HUES64 (cell line): ENCODE results near the gene ADAT3.

Source experiments
- H3K27ac ChIP-seq: 2 replicates; pipeline ENCODE4 v1.7.0; 2013; ENCODE audit warnings: low read depth, low read length, inconsistent platforms
- H3K27me3 ChIP-seq: 2 replicates; pipeline ENCODE4 v1.6.1; 2013; ENCODE audit warnings: mild to moderate bottlenecking, low read length; ENCODE audit not compliant: insufficient read depth
- H3K36me3 ChIP-seq: 2 replicates; pipeline ENCODE4 v1.6.1; 2013; ENCODE audit warnings: mild to moderate bottlenecking, low read length; ENCODE audit not compliant: insufficient read depth
- H3K4me1 ChIP-seq: 2 replicates; pipeline ENCODE4 v1.6.1; 2013; ENCODE audit warnings: mild to moderate bottlenecking, low read length, moderate library complexity; ENCODE audit not compliant: insufficient read depth
- H3K4me3 ChIP-seq: 2 replicates; pipeline ENCODE4 v1.5.1; 2013; ENCODE audit warnings: mild to moderate bottlenecking, low read length, moderate library complexity
- H3K9ac ChIP-seq: 2 replicates; pipeline ENCODE4 v1.6.1; 2013; ENCODE audit warnings: mild to moderate bottlenecking, low read depth, low read length
- H3K9me3 ChIP-seq: 2 replicates; pipeline ENCODE4 v1.6.1; 2013; ENCODE audit warnings: low read depth, low read length; ENCODE audit not compliant: insufficient read depth
- WGBS: fragments of 150-250, 120-280 bp; methylation state at CpG from one replicate; pipeline ENCODE4 v1.1.7; 2013; ENCODE audit warnings: missing lambda C conversion rate; 5-methylcytosine and 5-hydroxymethylcytosine counted together

ADAT3 gene

DNA sequence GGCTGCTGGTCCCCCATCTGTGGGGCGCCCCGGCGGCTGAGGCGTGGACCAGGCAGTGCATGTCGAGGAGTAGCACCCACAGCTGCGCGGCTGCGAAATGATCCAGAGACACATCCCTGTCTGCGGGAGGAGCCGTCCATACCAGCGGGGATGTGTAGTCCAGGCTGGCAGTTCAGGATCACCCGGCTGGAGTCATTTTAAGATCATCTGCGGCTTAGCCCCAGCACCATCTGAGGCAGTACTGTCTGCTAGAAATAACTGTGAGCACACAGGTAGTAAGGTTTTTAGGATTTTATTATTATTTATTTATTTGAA is 3.1 kb downstream of the ADAT3 start:
- Histone ChIP-seq H3K27me3 (no peaks in the 10 kb centered on the region), H3K9me3 (no peaks in the 10 kb centered on the region), H3K36me3 (peaks cover 15% of the 10 kb centered on the region), H3K27ac (no peak overlapping the region), H3K4me3 (no peak overlapping the region), H3K9ac (no peak overlapping the region), H3K4me1 (peaks cover 12% of the 10 kb centered on the region)
- WGBS: 97% methylated on average over 13 of the region's 13 CpGs

GRCh38 chr19:1909761-1910080 is 4.5 kb downstream of the ADAT3 start:
- no peak overlapping the region for H3K27ac ChIP-seq
- no peak overlapping the region for H3K9ac ChIP-seq
- H3K4me3 ChIP-seq: no peak overlapping the region
- WGBS: 93% methylated on average over 10 of the region's 10 CpGs
- H3K27me3 ChIP-seq: no peaks in the 10 kb centered on the region
- H3K4me1 ChIP-seq: peaks cover 6% of the 10 kb centered on the region
- H3K36me3 ChIP-seq: peaks cover 15% of the 10 kb centered on the region
- H3K9me3 ChIP-seq: no peaks in the 10 kb centered on the region

GRCh38 chr19:1910177-1910576 is 5.0 kb downstream of the ADAT3 start:
- Histone ChIP-seq H3K9ac (no peak overlapping the region), H3K4me1 (peaks cover 4% of the 10 kb centered on the region; the same call in 1 of the 2 replicates), H3K27me3 (no peaks in the 10 kb centered on the region), H3K4me3 (no peak overlapping the region), H3K36me3 (peaks cover 18% of the 10 kb centered on the region), H3K27ac (no peak overlapping the region), H3K9me3 (no peaks in the 10 kb centered on the region)
- 94% methylated on average over 10 of the region's 10 CpGs for WGBS

DNA sequence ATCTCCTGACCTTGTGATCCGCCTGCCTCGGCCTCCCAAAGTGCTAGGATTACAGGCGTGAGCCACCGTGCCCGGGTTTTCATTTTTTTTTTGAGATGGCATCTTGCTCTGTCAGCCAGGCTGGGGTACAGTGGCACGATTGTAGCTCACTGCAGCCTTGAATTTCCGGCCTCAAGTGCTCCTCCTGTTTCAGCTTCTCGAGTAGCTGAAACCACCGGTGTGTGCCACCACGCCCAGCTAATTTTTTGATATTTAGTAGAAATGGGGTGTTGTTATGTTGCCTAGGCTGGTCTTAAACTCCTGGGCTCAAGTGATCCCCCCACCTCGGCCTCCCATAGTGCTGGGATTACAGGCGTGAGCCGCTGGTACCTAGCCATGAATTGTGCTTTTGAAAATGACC is 5.9 kb downstream of the ADAT3 start:
- Histone ChIP-seq H3K27me3 (no peaks in the 10 kb centered on the region), H3K9me3 (no peaks in the 10 kb centered on the region), H3K9ac (no peak overlapping the region), H3K36me3 (peaks cover 17% of the 10 kb centered on the region), H3K4me1 (no peaks in the 10 kb centered on the region), H3K27ac (no peak overlapping the region), H3K4me3 (no peak overlapping the region)
- 92% methylated on average over 13 of the region's 13 CpGs for WGBS

- Histone ChIP-seq H3K9me3 (no peaks in the 10 kb centered on the region), H3K27me3 (no peaks in the 10 kb centered on the region), H3K4me1 (no peaks in the 10 kb centered on the region), H3K4me3 (no peak overlapping the region), H3K9ac (no peak overlapping the region), H3K27ac (no peak overlapping the region), H3K36me3 (peaks cover 15% of the 10 kb centered on the region)
- 97% methylated on average over 37 of the region's 37 CpGs for WGBS
Measured at GRCh38 chr19:1911995-1912394, 6.8 kb downstream of the ADAT3 start.

GRCh38 chr19:1912760-1913505 is 7.7 kb downstream of the ADAT3 start:
- no peaks in the 10 kb centered on the region for H3K27me3 ChIP-seq
- 97% methylated on average over 77 of the region's 77 CpGs for WGBS
- peaks cover 20% of the 10 kb centered on the region for H3K36me3 ChIP-seq
- no peaks in the 10 kb centered on the region for H3K4me1 ChIP-seq
- H3K9ac ChIP-seq: no peak overlapping the region
- no peaks in the 10 kb centered on the region for H3K9me3 ChIP-seq
- H3K27ac ChIP-seq: no peak overlapping the region
- no peak overlapping the region for H3K4me3 ChIP-seq

- Histone ChIP-seq H3K9ac (no peak overlapping the region), H3K9me3 (no peaks in the 10 kb centered on the region), H3K27ac (no peak overlapping the region), H3K4me1 (no peaks in the 10 kb centered on the region), H3K27me3 (no peaks in the 10 kb centered on the region), H3K36me3 (peaks cover 26% of the 10 kb centered on the region), H3K4me3 (no peak overlapping the region)
- WGBS: 91% methylated on average over 23 of the region's 23 CpGs
Measured at GRCh38 chr19:1913781-1914577, 8.8 kb downstream of the ADAT3 start.

- 94% methylated on average over 23 of the region's 23 CpGs for WGBS
- no peak overlapping the region for H3K27ac ChIP-seq
- no peaks in the 10 kb centered on the region for H3K4me1 ChIP-seq
- H3K4me3 ChIP-seq: no peak overlapping the region
- no peaks in the 10 kb centered on the region for H3K9me3 ChIP-seq
- H3K36me3 ChIP-seq: peaks cover 32% of the 10 kb centered on the region
- H3K9ac ChIP-seq: no peak overlapping the region
- H3K27me3 ChIP-seq: no peaks in the 10 kb centered on the region
Measured at GRCh38 chr19:1914826-1915341, 9.7 kb downstream of the ADAT3 start.

DNA sequence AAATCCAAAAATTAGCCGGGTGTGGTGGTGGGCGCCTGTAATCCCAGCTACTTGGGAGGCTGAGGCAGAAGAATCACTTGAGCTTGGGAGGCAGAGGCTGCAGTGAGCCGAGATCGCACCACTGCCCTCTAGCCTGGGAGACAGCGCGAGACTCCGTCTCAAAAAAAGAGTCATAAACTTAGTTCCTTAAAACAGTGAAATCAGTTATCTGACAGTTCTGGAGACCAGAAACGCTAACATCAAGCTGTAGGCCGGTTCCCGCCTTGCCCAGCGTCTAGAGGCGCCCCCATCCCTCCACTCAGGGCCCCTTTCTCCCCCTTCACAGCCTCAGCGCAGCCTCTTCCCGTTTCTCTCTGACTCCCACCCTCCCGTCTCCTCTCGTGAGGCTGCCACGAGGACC is 11.9 kb downstream of the ADAT3 start:
- Histone ChIP-seq H3K9ac (no peak overlapping the region), H3K4me3 (no peak overlapping the region), H3K4me1 (no peaks in the 10 kb centered on the region), H3K27me3 (no peaks in the 10 kb centered on the region), H3K36me3 (peaks cover 52% of the 10 kb centered on the region), H3K9me3 (no peaks in the 10 kb centered on the region), H3K27ac (no peak overlapping the region)
- WGBS: 95% methylated on average over 17 of the region's 17 CpGs

GRCh38 chr19:1917926-1918325 is 12.7 kb downstream of the ADAT3 start:
- WGBS: 95% methylated on average over 25 of the region's 25 CpGs

GRCh38 chr19:1918975-1919374 is 13.8 kb downstream of the ADAT3 start:
- Histone ChIP-seq H3K27me3 (no peaks in the 10 kb centered on the region), H3K9me3 (no peaks in the 10 kb centered on the region), H3K27ac (no peak overlapping the region), H3K9ac (no peak overlapping the region), H3K36me3 (peaks cover 61% of the 10 kb centered on the region), H3K4me1 (no peaks in the 10 kb centered on the region), H3K4me3 (no peak overlapping the region)
- 96% methylated on average over 28 of the region's 28 CpGs for WGBS

More at GRCh38 chr19:1917926-1918325, 12.7 kb downstream of the ADAT3 start:
- H3K4me3 ChIP-seq: no peak overlapping the region
- no peaks in the 10 kb centered on the region for H3K4me1 ChIP-seq
- no peak overlapping the region for H3K27ac ChIP-seq
- H3K36me3 ChIP-seq: peaks cover 56% of the 10 kb centered on the region
- H3K27me3 ChIP-seq: no peaks in the 10 kb centered on the region
- no peaks in the 10 kb centered on the region for H3K9me3 ChIP-seq
- H3K9ac ChIP-seq: no peak overlapping the region
